ENCODE results near the gene C3orf33. TPM values are rescaled to one million over a fixed set of nuclear protein-coding genes. Genes with fewer than 3 reads are reported as not detected.
"Not testable (repeated sequence)": the region's sequence is repeated elsewhere in the genome, so short reads cannot be mapped to it uniquely, and the experiment has no call there.

The C3orf33 gene
- total RNA-seq, 4 donors from 2014 or later: 0.59 to 2.6 (median 2.0) TPM

DNA sequence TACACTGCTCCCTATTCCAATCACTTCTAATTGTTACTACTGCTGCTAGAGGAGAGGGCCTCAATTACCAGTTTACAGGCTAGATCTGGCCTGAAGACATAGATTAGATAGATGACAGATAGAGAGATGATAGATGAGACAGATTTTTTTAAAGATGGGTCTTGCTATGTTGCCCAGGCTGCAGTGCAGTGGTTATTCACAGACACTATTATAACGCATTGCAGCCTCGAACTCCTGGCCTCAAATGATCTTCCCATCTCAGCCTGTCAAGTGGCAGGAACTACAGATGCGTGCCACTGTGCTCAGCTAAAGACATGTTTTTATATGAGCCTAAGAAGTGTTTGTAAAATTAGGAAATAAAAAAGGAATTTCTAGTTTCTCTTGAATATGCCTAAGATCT, 41.9 kb upstream of the C3orf33 start:
- H3K4me3 ChIP-seq (ENCODE audit: low read depth, poor library complexity, severe bottlenecking): no peak overlapping the region
- no peak for TF ChIP-seq POLR2A (IDR thresholded peaks at IDR 0.05)
- TF ChIP-seq, protein P1, sequence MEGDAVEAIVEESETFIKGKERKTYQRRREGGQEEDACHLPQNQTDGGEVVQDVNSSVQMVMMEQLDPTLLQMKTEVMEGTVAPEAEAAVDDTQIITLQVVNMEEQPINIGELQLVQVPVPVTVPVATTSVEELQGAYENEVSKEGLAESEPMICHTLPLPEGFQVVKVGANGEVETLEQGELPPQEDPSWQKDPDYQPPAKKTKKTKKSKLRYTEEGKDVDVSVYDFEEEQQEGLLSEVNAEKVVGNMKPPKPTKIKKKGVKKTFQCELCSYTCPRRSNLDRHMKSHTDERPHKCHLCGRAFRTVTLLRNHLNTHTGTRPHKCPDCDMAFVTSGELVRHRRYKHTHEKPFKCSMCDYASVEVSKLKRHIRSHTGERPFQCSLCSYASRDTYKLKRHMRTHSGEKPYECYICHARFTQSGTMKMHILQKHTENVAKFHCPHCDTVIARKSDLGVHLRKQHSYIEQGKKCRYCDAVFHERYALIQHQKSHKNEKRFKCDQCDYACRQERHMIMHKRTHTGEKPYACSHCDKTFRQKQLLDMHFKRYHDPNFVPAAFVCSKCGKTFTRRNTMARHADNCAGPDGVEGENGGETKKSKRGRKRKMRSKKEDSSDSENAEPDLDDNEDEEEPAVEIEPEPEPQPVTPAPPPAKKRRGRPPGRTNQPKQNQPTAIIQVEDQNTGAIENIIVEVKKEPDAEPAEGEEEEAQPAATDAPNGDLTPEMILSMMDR (IDR thresholded peaks at IDR 0.05): no peak
- 95 to 97% methylated on average over 3 of the region's 3 CpGs for WGBS, 2 donors
- DNase-seq (ENCODE audit: low spot score in 2 of 2): no peak
- intact Hi-C loops (cut with DNase I; ENCODE audit: low total_unique reads): no loop called here

DNA sequence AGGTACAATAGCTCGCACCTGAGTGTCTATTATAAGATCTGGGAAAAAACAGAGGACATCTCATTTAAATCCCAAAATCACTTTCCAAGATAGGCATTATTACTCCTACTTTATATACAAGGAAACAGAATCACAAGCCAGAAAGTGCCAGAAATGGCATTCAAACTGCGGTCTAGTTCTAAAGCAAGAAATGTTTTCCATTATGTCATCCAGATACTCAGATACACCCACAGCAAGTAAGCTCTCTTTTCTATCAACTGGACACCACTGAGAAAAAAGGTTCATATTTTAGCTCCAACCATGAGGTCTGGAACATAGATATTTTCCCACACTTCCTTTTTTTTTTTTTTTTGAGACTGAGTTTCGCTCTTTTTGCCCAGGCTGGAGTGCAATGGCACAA, 40.0 kb upstream of the C3orf33 start:
- WGBS, 2 donors: 77 to 78% methylated on average over 3 of the region's 3 CpGs
- intact Hi-C loops (cut with DNase I; ENCODE audit: low total_unique reads): no loop called here
- no peak for DNase-seq (ENCODE audit: low spot score in 2 of 2)
- TF ChIP-seq, protein P1 (IDR thresholded peaks at IDR 0.05): no peak
- TF ChIP-seq POLR2A (IDR thresholded peaks at IDR 0.05): no peak
- H3K4me3 ChIP-seq (ENCODE audit: low read depth, poor library complexity, severe bottlenecking): no peak overlapping the region

DNA sequence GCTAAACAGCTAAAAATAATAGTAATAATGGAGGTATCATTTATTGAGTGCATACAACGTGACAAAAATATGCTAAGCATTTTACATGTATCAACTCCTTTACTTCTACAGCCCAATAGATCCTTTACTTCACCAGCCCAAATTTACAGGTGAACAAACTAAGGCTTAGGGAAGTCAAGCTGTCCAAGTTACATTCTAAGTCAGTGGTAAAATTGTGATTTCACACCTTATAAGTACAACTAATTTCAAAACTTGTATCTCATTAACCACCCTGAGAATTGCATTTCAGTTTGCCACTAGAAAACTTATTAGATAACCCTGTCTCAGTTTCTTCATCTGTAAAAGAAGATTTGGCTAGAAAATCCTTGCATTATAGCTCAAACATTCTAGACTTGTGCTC, 37.5 kb upstream of the C3orf33 start:
- no peak overlapping the region for H3K4me3 ChIP-seq (ENCODE audit: low read depth, poor library complexity, severe bottlenecking)
- TF ChIP-seq, protein P1 (IDR thresholded peaks at IDR 0.05): no peak
- TF ChIP-seq POLR2A (IDR thresholded peaks at IDR 0.05): no peak
- WGBS, 2 donors: 54 to 56% methylated on average over 1 of the region's 1 CpG
- intact Hi-C loops (cut with DNase I; ENCODE audit: low total_unique reads): no loop called here
- DNase-seq (ENCODE audit: low spot score in 2 of 2): no peak

DNA sequence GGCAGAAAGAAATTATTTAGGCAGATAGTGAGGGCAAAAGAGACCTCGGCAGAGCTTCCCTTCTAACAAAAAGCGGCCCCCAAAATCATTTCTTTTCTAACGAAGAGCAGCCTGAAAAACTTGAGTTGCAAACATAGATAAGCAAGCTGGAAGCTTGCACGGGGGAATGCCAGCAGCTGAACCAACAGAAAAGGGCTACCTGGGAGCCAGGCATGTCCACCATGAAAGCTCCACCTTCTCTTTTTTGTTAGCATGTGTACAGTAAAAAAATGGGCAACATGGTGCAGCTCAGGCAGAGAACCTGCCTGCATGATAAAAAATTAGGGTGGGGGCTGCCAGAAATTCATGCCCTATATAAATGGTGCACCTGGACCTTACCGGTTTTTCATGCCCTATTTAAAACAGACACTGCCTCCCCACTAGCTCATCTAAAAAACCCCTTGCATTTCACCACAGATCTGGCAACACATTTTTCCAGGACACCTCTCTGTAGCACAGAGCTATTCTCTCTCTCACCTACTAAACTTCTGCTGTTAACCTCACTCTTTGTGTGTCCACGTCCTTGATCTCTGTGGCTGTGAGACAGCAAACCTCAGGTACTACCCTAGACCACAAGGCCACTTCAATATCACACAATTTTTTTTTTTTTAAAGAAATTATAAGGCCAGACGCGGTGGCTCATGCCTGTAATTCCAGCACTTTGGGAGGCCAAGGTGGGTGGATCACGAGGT, 29.4 kb upstream of the C3orf33 start:
- intact Hi-C loops (cut with DNase I; ENCODE audit: low total_unique reads): no loop called here
- TF ChIP-seq POLR2A (IDR thresholded peaks at IDR 0.05): no peak
- TF ChIP-seq, protein P1 (IDR thresholded peaks at IDR 0.05): no peak
- no peak for DNase-seq (ENCODE audit: low spot score in 2 of 2)
- H3K4me3 ChIP-seq (ENCODE audit: low read depth, poor library complexity, severe bottlenecking): no peak overlapping the region
- WGBS, 2 donors: 84 to 91% methylated on average over 9 of the region's 9 CpGs

DNA sequence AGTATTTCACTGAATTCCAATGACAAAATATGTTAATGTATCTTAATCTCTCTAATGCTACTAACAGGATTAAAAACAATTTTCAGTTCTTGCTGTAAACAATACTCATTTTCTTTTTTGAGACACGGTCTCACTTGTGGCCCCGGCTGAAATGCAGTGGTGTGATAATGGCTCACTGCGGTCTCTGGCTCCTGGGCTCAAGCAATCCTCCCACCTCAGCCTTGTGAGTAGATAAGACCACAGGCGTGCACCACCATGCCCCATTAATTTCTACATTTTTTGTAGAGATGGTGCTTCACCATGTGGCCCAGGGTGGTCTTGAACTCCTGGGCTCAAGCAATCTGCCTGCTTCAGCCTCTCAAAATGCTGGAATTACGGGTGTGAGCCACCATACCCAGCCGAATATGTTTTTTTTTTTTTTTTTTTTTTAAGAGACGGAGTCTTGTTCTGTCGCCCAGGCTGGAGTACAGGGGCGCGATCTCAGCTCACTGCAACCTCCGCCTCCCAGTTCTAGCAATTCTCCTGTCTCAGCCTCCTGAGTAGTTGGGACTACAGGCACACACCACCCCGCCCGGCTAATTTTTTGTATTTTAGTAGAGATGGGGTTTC, 22.5 kb upstream of the C3orf33 start:
- H3K4me3 ChIP-seq (ENCODE audit: low read depth, poor library complexity, severe bottlenecking); intact Hi-C loops (cut with DNase I; ENCODE audit: low total_unique reads); DNase-seq (ENCODE audit: low spot score in 2 of 2): not testable (repeated sequence)
- WGBS, 2 donors: 96 to 97% methylated on average over 13 of the region's 13 CpGs

DNA sequence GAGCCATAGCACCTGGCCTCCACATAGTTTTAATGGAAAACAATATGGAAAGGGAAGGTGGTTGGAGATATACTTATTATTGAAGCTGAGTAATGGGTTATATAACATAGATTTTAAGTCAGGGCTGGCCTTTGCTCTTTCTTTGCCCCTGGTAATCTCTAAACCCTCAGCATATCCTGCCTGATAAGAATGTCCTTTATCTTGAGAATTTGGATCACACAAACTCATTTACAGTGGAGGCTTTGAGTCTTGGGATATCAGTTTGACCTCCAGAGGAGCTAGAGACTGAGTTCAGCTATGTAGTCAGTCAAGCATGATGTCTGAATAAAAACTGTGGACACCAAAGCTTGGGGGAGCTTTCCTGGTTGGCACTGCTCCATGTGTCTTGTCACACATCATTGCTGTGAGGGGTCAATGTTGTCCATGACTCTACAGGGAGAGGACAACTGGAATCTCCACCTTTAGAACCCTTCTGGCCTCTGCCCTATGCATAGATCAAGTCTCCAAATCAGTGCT, 9.0 kb upstream of the C3orf33 start:
- no peak overlapping the region for H3K4me3 ChIP-seq (ENCODE audit: low read depth, poor library complexity, severe bottlenecking)
- TF ChIP-seq, protein P1 (IDR thresholded peaks at IDR 0.05): no peak
- TF ChIP-seq POLR2A (IDR thresholded peaks at IDR 0.05): no peak
- no peak for DNase-seq (ENCODE audit: low spot score in 2 of 2)
- intact Hi-C loops (cut with DNase I; ENCODE audit: low total_unique reads): no loop called here

DNA sequence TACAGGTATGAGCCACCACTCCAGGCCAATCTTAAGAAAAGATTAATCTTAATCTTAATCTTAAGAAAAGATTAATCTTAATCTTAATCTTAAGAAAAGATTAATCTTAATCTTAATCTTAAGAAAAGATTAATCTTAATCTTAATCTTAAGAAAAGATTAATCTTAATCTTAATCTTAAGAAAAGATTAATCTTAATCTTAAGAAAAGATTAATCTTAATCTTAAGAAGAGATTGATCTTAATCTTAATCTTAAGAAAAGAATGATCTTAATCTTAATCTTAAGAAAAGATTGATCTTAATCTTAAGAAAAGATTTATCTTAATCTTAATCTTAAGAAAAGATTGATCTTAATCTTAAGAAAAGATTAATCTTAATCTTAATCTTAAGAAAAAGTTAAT, 7.1 kb upstream of the C3orf33 start:
- H3K4me3 ChIP-seq (ENCODE audit: low read depth, poor library complexity, severe bottlenecking); DNase-seq (ENCODE audit: low spot score in 2 of 2); intact Hi-C loops (cut with DNase I; ENCODE audit: low total_unique reads): not testable (repeated sequence)

All from lower leg skin (tissue), 4 donors.